DMS53 (cell line): ENCODE results near the gene CYP27B1.
"Not testable (repeated sequence)": the region's sequence is repeated elsewhere in the genome, so short reads cannot be mapped to it uniquely, and the experiment has no call there.

Experiments used
- DNase-seq: peaks from one replicate; lab custom pipeline; 2025; lab: John Stamatoyannopoulos, UW

CYP27B1 gene

GRCh38 chr12:57722716-57723629, 43.9 kb downstream of the CYP27B1 start:
- no peak for DNase-seq

GRCh38 chr12:57721846-57722608, 44.9 kb downstream of the CYP27B1 start:
- not testable (repeated sequence) for DNase-seq

- no peak for DNase-seq
Measured at GRCh38 chr12:57720606-57721595, 46.0 kb downstream of the CYP27B1 start.

- no peak for DNase-seq
Measured at GRCh38 chr12:57719777-57720605, 46.9 kb downstream of the CYP27B1 start.

GRCh38 chr12:57718641-57719528, 48.0 kb downstream of the CYP27B1 start:
- DNase-seq: no peak

- no peak for DNase-seq
Measured at GRCh38 chr12:57717846-57718640, 48.8 kb downstream of the CYP27B1 start.

- no peak for DNase-seq
Measured at GRCh38 chr12:57717131-57717530, 49.7 kb downstream of the CYP27B1 start.

GRCh38 chr12:57716305-57716704, 50.6 kb downstream of the CYP27B1 start:
- no peak for DNase-seq

- DNase-seq: no peak
Measured at GRCh38 chr12:57715786-57716185, 51.1 kb downstream of the CYP27B1 start.

- DNase-seq: not testable (repeated sequence)
Measured at GRCh38 chr12:57715036-57715748, 51.7 kb downstream of the CYP27B1 start.

- no peak for DNase-seq
Measured at GRCh38 chr12:57713209-57713608, 53.7 kb downstream of the CYP27B1 start.

GRCh38 chr12:57712701-57713100, 54.2 kb downstream of the CYP27B1 start:
- DNase-seq: no peak
